Muscle of leg (tissue), 16 donors: ENCODE results near the gene TERF2IP. TPM values are rescaled to one million over a fixed set of nuclear protein-coding genes. Genes with fewer than 3 reads are reported as not detected.

Experiments
- DNase-seq: peaks from one replicate; pipeline ENCODE4 v3.0.0; 2013
- H3K27ac ChIP-seq: one replicate; pipeline ENCODE4 v1.5.1; 2013; ENCODE audit warnings: mild to moderate bottlenecking, low read length, control low read depth
- H3K27me3 ChIP-seq: one replicate; pipeline ENCODE4 v1.6.1; 2013; ENCODE audit warnings: low read length; ENCODE audit not compliant: control insufficient read depth, insufficient read depth
- H3K36me3 ChIP-seq: one replicate; pipeline ENCODE4 v1.6.1; 2013; ENCODE audit warnings: low read length; ENCODE audit not compliant: control insufficient read depth, insufficient read depth
- H3K4me1 ChIP-seq: one replicate; pipeline ENCODE4 v1.6.1; 2013; ENCODE audit warnings: low read length; ENCODE audit not compliant: control insufficient read depth, insufficient read depth
- H3K4me3 ChIP-seq: one replicate; pipeline ENCODE4 v1.5.1; 2013; ENCODE audit warnings: low read length, control low read depth
- H3K9me3 ChIP-seq: replicated peaks from 2 replicates; pipeline ENCODE4 v1.6.1; 2013; ENCODE audit warnings: low read depth, low read length; ENCODE audit not compliant: control insufficient read depth
- WGBS: methylation state at CpG from one replicate; pipeline ENCODE4 v1.1.5; 2013; ENCODE audit warnings: missing lambda C conversion rate; ENCODE audit not compliant: insufficient coverage; 5-methylcytosine and 5-hydroxymethylcytosine counted together
- long read RNA-seq, 11 donors: transcript quantifications; one replicate each; lab custom pipeline, GENCODE V29; 2026
- polyA plus RNA-seq, 8 donors: library from polyadenylated mRNA; unstranded; fragments of 120-200 nt; gene quantifications; one replicate each; pipeline versions ENCODE4 v1.2.1 to v1.2.3, GENCODE V29; 2013; ENCODE audit warnings: inconsistent platforms in 1 of 8, low replicate concordance in 1 of 8; ENCODE audit not compliant: insufficient read length in 8 of 8, insufficient read depth in 1 of 8
- total RNA-seq: library from RNA; stranded (reverse); fragments of 120-200 nt; gene quantifications from one replicate; pipeline ENCODE4 v1.2.4, GENCODE V29; 2013

The TERF2IP gene, protein sequence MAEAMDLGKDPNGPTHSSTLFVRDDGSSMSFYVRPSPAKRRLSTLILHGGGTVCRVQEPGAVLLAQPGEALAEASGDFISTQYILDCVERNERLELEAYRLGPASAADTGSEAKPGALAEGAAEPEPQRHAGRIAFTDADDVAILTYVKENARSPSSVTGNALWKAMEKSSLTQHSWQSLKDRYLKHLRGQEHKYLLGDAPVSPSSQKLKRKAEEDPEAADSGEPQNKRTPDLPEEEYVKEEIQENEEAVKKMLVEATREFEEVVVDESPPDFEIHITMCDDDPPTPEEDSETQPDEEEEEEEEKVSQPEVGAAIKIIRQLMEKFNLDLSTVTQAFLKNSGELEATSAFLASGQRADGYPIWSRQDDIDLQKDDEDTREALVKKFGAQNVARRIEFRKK
- total RNA-seq (53.1 TPM), polyA plus RNA-seq (10 to 100 TPM; 58.1 to 75.8 (median 65.0) TPM)
- long read RNA-seq, donor 1, transcript TERF2IP-201 (3 exons, 2,118 nt): major isoform, 29 of 29 reads
- long read RNA-seq, donor 1, partial matches to known transcripts: 0 of 29 reads
- long read RNA-seq, donor 1, other reads (novel, unspliced or antisense): 0 of 29 reads
- long read RNA-seq, donor 2, partial matches to known transcripts: 0 of 1 reads
- long read RNA-seq, donor 2, other reads (novel, unspliced or antisense): 0 of 1 reads
- long read RNA-seq, donor 3, transcript TERF2IP-201 (3 exons, 2,118 nt): major isoform, 58 of 59 reads
- long read RNA-seq, donor 3, partial matches to known transcripts: 0 of 59 reads
- long read RNA-seq, donor 3, other reads (novel, unspliced or antisense): 0 of 59 reads
- long read RNA-seq, donor 4, transcript TERF2IP-201 (3 exons, 2,118 nt): major isoform, 25 of 49 reads
- long read RNA-seq, donor 4, partial matches to known transcripts: 24 of 49 reads
- long read RNA-seq, donor 4, other reads (novel, unspliced or antisense): 0 of 49 reads
- long read RNA-seq, donor 5, transcript TERF2IP-201 (3 exons, 2,118 nt): major isoform, 139 of 186 reads
- long read RNA-seq, donor 5, partial matches to known transcripts: 47 of 186 reads
- long read RNA-seq, donor 5, other reads (novel, unspliced or antisense): 0 of 186 reads
- long read RNA-seq, donor 6, transcript TERF2IP-201 (3 exons, 2,118 nt): major isoform, 63 of 66 reads
- long read RNA-seq, donor 6, partial matches to known transcripts: 0 of 66 reads
- long read RNA-seq, donor 6, other reads (novel, unspliced or antisense): 0 of 66 reads
- long read RNA-seq, donor 7, transcript TERF2IP-201 (3 exons, 2,118 nt): major isoform, 71 of 126 reads
- long read RNA-seq, donor 7, partial matches to known transcripts: 55 of 126 reads
- long read RNA-seq, donor 7, other reads (novel, unspliced or antisense): 0 of 126 reads
- long read RNA-seq, donor 8, transcript TERF2IP-201 (3 exons, 2,118 nt): major isoform, 40 of 75 reads
- long read RNA-seq, donor 8, partial matches to known transcripts: 35 of 75 reads
- long read RNA-seq, donor 8, other reads (novel, unspliced or antisense): 0 of 75 reads
- long read RNA-seq, donor 9, transcript TERF2IP-201 (3 exons, 2,118 nt): major isoform, 51 of 102 reads
- long read RNA-seq, donor 9, partial matches to known transcripts: 50 of 102 reads
- long read RNA-seq, donor 9, other reads (novel, unspliced or antisense): 0 of 102 reads
- long read RNA-seq, donor 10, transcript TERF2IP-201 (3 exons, 2,118 nt): major isoform, 50 of 50 reads
- long read RNA-seq, donor 10, partial matches to known transcripts: 0 of 50 reads
- long read RNA-seq, donor 10, other reads (novel, unspliced or antisense): 0 of 50 reads
- long read RNA-seq, donor 11, transcript TERF2IP-201 (3 exons, 2,118 nt): major isoform, 73 of 108 reads
- long read RNA-seq, donor 11, partial matches to known transcripts: 35 of 108 reads
- long read RNA-seq, donor 11, other reads (novel, unspliced or antisense): 0 of 108 reads

DNA sequence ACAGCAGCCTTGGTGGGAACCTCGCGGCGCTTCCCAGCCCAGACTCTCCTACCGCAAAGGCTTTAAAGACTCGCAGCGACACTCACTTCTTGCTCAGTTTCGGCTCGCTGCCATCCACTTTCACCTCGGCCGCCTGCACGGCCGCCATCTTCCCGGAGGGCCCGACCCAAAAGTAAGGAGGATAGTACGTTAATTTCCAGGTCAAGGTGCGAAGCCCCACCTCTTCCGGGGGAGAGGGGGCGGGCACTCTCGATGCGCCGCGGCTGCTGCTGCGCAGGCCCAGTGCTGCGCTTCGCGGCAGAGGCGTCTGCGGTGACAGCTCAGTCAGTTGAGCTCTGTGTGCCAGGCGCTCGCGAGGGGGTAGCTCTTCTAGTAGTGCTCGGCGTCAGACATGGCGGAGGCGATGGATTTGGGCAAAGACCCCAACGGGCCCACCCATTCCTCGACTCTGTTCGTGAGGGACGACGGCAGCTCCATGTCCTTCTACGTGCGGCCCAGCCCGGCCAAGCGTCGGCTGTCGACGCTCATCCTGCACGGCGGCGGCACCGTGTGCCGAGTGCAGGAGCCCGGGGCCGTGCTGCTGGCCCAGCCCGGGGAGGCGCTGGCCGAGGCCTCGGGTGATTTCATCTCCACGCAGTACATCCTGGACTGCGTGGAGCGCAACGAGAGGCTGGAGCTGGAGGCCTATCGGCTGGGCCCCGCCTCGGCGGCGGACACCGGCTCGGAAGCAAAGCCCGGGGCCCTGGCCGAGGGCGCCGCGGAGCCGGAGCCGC lies at the start of gene TERF2IP, which contains the start of gene KARS1:
Gene TERF2IP (plus strand): TSS at position 282 of the 773 bp plus-strand sequence. CDS start 110 bp downstream, at position 392.
Gene KARS1 (minus strand): TSS at position 174 of the 773 bp plus-strand sequence. CDS start 26 bp downstream, at position 148.
- peak; percentile 98 for DNase-seq
- WGBS: under 1% methylated on average over 72 of the region's 76 CpGs
- H3K9me3 ChIP-seq: no peaks in the 10 kb centered on the region
- H3K27me3 ChIP-seq: no peaks in the 10 kb centered on the region
- peaks cover 19% of the 10 kb centered on the region for H3K4me1 ChIP-seq
- H3K36me3 ChIP-seq: peaks cover 21% of the 10 kb centered on the region
- H3K27ac ChIP-seq: peak within 1 kb of the TSS; percentile 99
- peak within 1 kb of the TSS; percentile 74 for H3K4me3 ChIP-seq

DNA sequence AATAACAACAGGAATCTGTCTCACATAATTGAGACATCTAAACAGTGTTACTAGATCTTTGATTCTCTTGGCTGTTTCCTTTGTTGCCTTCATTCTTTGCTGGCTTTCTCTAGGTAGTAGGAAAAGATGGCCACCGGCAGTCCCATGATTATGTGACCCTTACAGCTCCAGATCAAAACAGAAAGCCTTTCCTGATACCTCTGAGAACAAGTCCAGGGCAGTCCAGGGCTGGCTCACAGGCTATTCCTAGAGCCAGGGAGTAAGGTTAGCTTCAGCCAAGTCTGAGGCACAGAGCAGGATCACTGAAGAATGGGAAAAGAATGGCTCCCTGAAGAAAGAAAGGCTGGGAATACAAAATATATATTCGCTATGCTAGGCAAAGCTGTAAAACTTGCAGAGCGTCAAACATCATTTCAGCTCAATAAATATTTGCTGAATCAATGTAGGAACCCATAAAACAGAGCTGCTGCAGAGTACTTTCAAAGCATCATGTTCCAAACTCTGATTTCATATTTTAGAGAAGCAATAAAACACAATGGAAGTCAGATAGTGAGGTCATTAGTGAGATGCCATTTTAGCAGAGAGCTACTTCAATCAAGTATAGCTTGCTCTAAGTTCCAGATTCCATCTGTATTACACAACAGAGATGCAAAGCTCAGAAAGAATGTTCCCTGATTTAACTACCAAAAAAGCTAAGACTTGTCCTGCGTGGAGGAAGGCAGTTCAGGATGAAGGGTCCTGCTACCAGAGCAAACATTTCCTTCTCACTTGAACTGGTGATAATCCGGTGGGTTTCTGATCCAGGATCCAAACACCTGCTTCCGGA lies 47.9 kb upstream of the TERF2IP start:
- DNase-seq: no peak
- Histone ChIP-seq H3K9me3 (peaks cover 3% of the 10 kb centered on the region), H3K27ac (no peak overlapping the region), H3K36me3 (peaks cover 50% of the 10 kb centered on the region), H3K27me3 (no peaks in the 10 kb centered on the region), H3K4me3 (no peak overlapping the region), H3K4me1 (no peaks in the 10 kb centered on the region)
- WGBS: 71% methylated on average over 2 of the region's 6 CpGs

DNA sequence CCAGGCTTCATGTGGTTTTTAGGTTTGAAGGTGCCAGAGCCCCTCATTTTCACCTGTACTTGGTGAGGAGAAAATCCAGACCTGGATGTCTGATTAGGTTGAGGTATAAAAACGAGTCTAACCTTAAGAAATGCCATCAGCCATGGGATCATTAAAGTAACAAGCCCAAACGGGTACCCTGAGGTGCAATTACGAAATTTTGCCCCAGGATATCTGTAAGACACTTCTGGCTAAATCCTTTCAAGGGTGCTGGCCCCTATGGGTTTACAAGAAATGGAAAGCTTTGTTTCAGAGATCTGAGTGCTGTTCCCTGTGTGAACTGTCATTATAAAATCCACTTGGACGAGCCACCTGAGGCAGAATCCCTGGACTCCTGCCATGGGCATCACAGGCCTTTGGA lies 44.3 kb upstream of the TERF2IP start:
- Histone ChIP-seq H3K4me1 (no peaks in the 10 kb centered on the region), H3K36me3 (peaks cover 56% of the 10 kb centered on the region), H3K27ac (no peak overlapping the region), H3K4me3 (no peak overlapping the region), H3K9me3 (no peaks in the 10 kb centered on the region), H3K27me3 (no peaks in the 10 kb centered on the region)
- 87% methylated on average over 4 of the region's 4 CpGs for WGBS
- no peak for DNase-seq

DNA sequence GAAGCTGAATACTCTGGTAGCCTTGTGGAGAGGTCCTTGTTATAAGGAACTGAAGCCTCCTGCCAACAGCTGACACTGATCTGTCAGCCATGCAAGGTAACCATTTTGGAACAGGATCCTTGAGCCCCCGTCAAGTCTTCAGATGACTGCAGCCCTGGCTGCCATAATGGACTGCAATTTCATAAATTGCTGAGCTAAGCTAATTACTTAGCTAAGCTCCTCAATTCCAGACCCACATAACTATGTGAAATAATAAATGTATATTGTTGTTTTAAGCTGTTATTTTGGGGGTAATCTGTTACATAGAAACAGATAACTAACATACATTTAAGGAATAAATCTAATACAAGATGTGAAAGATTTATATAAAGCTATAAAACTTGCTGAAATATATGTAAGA lies 41.1 kb upstream of the TERF2IP start:
- Histone ChIP-seq H3K36me3 (peaks cover 60% of the 10 kb centered on the region), H3K9me3 (no peaks in the 10 kb centered on the region), H3K27ac (no peak overlapping the region), H3K4me1 (no peaks in the 10 kb centered on the region), H3K27me3 (no peaks in the 10 kb centered on the region), H3K4me3 (no peak overlapping the region)
- no peak for DNase-seq
- no CpG with 5 or more reads among the region's 1 CpG for WGBS

DNA sequence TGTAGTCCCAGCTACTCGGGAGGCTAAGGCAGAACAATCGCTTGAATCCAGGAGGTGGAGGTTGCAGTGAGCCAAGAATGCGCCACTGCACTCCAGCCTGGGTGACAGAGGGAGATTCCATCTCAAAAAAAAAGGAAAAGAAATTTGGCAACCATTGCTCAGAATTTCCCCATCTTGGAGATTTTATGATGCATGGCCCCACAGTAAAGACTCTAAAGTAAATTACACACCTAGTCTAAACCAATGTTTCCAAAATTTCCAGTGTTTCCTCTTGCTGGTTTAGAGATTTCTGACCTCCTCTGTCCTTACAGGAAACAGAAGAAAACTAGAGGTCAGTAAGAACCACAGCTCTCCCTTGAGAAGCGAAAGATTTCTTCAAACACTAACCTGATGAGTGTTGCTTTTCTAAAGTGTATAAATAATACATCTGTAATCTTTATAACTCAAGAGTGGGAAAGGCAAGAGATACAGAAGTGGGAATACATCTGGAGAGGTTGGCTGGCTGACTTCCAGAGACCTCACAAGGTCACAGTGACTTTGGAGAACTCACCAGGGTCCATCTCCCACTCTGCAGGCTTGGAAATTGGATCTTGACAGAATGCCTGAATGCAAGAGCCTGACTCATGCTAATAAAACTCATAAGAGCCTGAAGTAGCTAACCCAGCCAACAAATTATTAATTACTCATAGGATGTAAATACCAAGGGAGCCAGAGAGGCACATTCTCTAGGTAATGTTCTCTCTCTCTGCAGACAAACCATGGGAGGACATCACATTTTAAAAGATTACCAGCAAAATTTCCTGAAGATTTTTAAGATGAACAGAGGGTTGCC lies 33.3 kb upstream of the TERF2IP start:
- no peaks in the 10 kb centered on the region for H3K9me3 ChIP-seq
- H3K36me3 ChIP-seq: peaks cover 76% of the 10 kb centered on the region
- WGBS: 74% methylated on average over 3 of the region's 4 CpGs
- H3K27me3 ChIP-seq: no peaks in the 10 kb centered on the region
- no peak overlapping the region for H3K27ac ChIP-seq
- no peak overlapping the region for H3K4me3 ChIP-seq
- no peaks in the 10 kb centered on the region for H3K4me1 ChIP-seq
- no peak for DNase-seq

DNA sequence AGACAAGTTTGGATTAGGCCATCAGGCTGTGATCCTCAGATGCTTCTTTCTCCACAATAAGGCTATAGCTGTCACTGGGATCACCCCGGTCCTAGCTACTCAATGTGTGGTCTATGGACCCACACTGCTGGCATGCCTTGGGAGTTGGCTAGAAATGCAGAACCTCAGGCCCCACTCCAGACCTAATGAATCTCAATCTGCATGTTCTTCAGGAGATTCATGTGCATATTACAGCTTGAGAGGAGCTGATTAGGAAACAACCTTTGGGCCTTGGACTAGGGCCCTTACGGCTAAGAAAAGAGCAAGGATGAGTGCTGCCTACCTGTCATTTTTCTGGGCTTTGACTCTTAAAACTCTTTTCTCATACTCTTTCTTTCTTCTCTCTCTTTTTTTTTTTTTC lies 32.0 kb upstream of the TERF2IP start:
- Histone ChIP-seq H3K27me3 (no peaks in the 10 kb centered on the region), H3K36me3 (peaks cover 80% of the 10 kb centered on the region), H3K9me3 (no peaks in the 10 kb centered on the region), H3K4me3 (no peak overlapping the region), H3K4me1 (no peaks in the 10 kb centered on the region), H3K27ac (no peak overlapping the region)
- no peak for DNase-seq
- WGBS: 100% methylated on average over 2 of the region's 2 CpGs

DNA sequence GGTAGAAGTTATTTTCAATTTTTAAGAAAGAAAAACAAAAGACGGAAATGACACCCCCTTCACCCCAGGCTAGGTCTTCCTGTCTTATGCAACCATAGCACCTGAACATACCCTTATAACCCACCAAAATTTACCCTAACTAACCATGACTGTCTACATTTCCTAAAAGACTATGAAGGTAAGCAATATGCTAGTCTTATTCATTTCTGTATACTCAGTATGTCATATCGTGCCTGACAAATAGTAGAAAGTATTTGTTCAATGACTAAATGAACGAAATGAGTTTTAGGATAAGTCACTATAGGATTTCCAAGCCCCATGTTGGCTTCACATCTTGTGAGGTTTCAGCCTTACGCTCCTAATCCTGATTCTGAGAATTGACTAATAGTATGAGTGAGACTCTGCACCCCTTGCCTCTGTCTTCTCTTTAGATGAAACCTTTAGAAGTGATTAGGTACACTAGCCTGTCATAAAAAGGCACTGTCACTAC lies 31.0 kb upstream of the TERF2IP start:
- Histone ChIP-seq H3K27ac (no peak overlapping the region), H3K9me3 (no peaks in the 10 kb centered on the region), H3K4me3 (no peak overlapping the region), H3K4me1 (peaks cover under 1% of the 10 kb centered on the region), H3K36me3 (peaks cover 74% of the 10 kb centered on the region), H3K27me3 (no peaks in the 10 kb centered on the region)
- 100% methylated on average over 1 of the region's 4 CpGs for WGBS
- no peak for DNase-seq
